DOHH2 (cell line): ENCODE measurements around the gene PRR15L.

Source experiments
- EZH2phosphoT487 ChIP-seq: fragments of 200-600 bp; sonication (generic); IDR thresholded peaks from 2 replicates; pipeline ENCODE4 v1.6.1; 2017; ENCODE audit warnings: borderline replicate concordance, mild to moderate bottlenecking, antibody characterized with exemption, low read length, moderate library complexity, mixed read lengths
- TF ChIP-seq, protein P1 (sequence below): fragments of 200-600 bp; sonication (generic); IDR thresholded peaks from one replicate; pipeline ENCODE4 v1.5.1; 2014; ENCODE audit warnings: antibody characterized with exemption, mild to moderate bottlenecking, low read depth, low read length; ENCODE audit not compliant: poor library complexity, severe bottlenecking

DNA sequence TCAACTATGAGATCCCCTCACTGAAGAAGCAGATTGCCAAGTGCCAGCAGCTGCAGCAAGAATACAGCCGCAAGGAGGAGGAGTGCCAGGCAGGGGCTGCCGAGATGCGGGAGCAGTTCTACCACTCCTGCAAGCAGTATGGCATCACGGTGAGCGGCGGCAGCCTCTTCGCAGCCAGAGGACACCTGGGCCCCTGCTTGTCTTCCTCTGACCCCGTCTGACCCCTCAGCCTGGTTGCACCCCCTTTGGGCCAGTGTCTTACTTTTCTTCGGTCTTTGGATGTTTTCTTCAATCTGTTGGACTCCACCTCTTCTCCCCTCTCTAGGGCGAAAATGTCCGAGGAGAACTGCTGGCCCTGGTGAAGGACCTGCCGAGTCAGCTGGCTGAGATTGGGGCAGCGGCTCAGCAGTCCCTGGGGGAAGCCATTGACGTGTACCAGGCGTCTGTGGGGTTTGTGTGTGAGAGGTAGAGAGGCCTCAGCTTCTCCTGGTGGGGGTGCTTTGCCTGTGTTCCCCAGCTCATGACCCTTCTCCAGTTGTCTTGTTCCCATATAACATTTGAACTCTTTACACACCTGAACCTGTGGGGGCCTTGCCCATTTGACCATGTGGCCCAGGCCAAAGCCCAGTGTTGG is 17.6 kb upstream of the PRR15L start:
- TF ChIP-seq, protein P1, sequence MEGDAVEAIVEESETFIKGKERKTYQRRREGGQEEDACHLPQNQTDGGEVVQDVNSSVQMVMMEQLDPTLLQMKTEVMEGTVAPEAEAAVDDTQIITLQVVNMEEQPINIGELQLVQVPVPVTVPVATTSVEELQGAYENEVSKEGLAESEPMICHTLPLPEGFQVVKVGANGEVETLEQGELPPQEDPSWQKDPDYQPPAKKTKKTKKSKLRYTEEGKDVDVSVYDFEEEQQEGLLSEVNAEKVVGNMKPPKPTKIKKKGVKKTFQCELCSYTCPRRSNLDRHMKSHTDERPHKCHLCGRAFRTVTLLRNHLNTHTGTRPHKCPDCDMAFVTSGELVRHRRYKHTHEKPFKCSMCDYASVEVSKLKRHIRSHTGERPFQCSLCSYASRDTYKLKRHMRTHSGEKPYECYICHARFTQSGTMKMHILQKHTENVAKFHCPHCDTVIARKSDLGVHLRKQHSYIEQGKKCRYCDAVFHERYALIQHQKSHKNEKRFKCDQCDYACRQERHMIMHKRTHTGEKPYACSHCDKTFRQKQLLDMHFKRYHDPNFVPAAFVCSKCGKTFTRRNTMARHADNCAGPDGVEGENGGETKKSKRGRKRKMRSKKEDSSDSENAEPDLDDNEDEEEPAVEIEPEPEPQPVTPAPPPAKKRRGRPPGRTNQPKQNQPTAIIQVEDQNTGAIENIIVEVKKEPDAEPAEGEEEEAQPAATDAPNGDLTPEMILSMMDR: no peak
- TF ChIP-seq EZH2phosphoT487: no peak
